Measurements from ENCODE around the gene ZNF547. TPM values are rescaled to one million over a fixed set of nuclear protein-coding genes. Genes with fewer than 3 reads are reported as not detected.

Gene ZNF547
- total RNA-seq, result 1 to 10 TPM in 1 of 3 donors, under 1 TPM in 2; 0.48 to 1.2 (median 0.92) TPM
- 3.7 TPM for total RNA-seq (2013)

- peaks cover 0 to 8% of the 10 kb centered on the region in 2 donors for H3K9me3 Mint-ChIP-seq
- peak within 1 kb of the TSS; percentile 93 for H3K27ac ChIP-seq (ENCODE audit: low read length)
- H3K36me3 Mint-ChIP-seq, result peaks cover 20% of the 10 kb centered on the region
- H3K4me3 Mint-ChIP-seq, result peak within 1 kb of the TSS; percentile 92
- peaks cover 20% of the 10 kb centered on the region for H3K9me3 ChIP-seq (ENCODE audit: control insufficient read depth, insufficient read depth, low read length)
- intact Hi-C loops (cut with micrococcal nuclease), result loop anchor here (1.0 kb wide), 6 partner anchors 12 to 792 kb away; partner anchors contain the start of genes ZNF17, ZNF304, ZNF460 and ZNF548
- H3K4me1 ChIP-seq (ENCODE audit: control insufficient read depth, insufficient read depth, low read length), result peaks cover 14% of the 10 kb centered on the region
- H3K36me3 ChIP-seq (ENCODE audit: control insufficient read depth, insufficient read depth, low read length), result no peaks in the 10 kb centered on the region
- DNase-seq (peak; percentile 99 to 100), ATAC-seq (peak; percentile 88 to 96 (median 90))
- WGBS (ENCODE audit: insufficient coverage), result 2% methylated on average over 47 of the region's 47 CpGs
- H3K27me3 Mint-ChIP-seq (ENCODE audit: low read depth in 2 of 2), result no peaks in the 10 kb centered on the region
- no peaks in the 10 kb centered on the region for H3K27me3 ChIP-seq (ENCODE audit: control insufficient read depth, insufficient read depth, low read length)
- peaks cover 18 to 19% of the 10 kb centered on the region in 2 donors for H3K4me1 Mint-ChIP-seq
- peak within 1 kb of the TSS; percentile 96 to 98 for H3K27ac Mint-ChIP-seq
- no peak for TF ChIP-seq CTCF (IDR thresholded peaks at IDR 0.05)
- H3K4me3 ChIP-seq (ENCODE audit: low read length), result peak within 1 kb of the TSS; percentile 56
These were observed at the start of gene ZNF547, which contains the start of gene TRAPPC2B for GRCh38 chr19:57362997-57363687. Gene ZNF547 (plus strand): TSS chr19:57363551. CDS start chr19:57368556, 5,005 bp downstream. Gene TRAPPC2B (plus strand): TSS chr19:57363551. CDS start chr19:57364834, 1,283 bp downstream.

DNA sequence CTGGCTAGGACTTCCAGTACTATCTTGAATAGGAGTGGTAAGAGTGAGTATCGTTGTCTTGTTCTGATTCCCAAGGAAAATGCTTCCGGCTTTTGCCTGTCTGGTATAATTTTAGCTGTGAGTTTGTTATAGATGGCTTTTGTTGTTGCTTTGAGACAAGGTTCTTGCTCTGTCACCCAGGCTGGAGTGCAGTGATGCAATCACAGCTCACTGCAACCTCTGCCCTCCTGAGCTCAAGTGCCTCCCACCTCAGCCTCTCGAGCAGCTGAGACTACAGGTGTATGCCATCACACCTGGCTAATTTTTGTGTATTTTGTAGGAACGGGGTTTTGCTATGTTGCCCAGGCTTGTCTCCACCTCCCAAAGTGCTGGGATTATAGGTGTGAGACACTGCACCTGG, 49.2 kb upstream of the ZNF547 start:
- DNase-seq (no peak), ATAC-seq (no peak)
- H3K4me1 Mint-ChIP-seq, result peaks cover 6 to 9% of the 10 kb centered on the region in 2 donors
- H3K36me3 Mint-ChIP-seq, result peaks cover 22% of the 10 kb centered on the region
- Histone ChIP-seq H3K36me3 (ENCODE audit: control insufficient read depth, insufficient read depth, low read length) (no peaks in the 10 kb centered on the region), H3K9me3 (ENCODE audit: control insufficient read depth, insufficient read depth, low read length) (peaks cover 7% of the 10 kb centered on the region), H3K4me3 (ENCODE audit: low read length) (no peak overlapping the region), H3K27ac (ENCODE audit: low read length) (no peak overlapping the region), H3K4me1 (ENCODE audit: control insufficient read depth, insufficient read depth, low read length) (peaks cover 6% of the 10 kb centered on the region), H3K27me3 (ENCODE audit: control insufficient read depth, insufficient read depth, low read length) (peaks cover 17% of the 10 kb centered on the region)
- H3K4me3 Mint-ChIP-seq, result no peak overlapping the region
- H3K9me3 Mint-ChIP-seq, result peaks cover 3 to 5% of the 10 kb centered on the region in 2 donors
- 76% methylated on average over 4 of the region's 4 CpGs for WGBS (ENCODE audit: insufficient coverage)
- no peak overlapping the region for H3K27ac Mint-ChIP-seq
- TF ChIP-seq CTCF (IDR thresholded peaks at IDR 0.05), result no peak
- intact Hi-C loops (cut with micrococcal nuclease), result no loop called here
- peaks cover 46 to 57% of the 10 kb centered on the region in 2 donors for H3K27me3 Mint-ChIP-seq (ENCODE audit: low read depth in 2 of 2)

- TF ChIP-seq CTCF (IDR thresholded peaks at IDR 0.05), result no peak
- Histone ChIP-seq H3K27me3 (ENCODE audit: control insufficient read depth, insufficient read depth, low read length) (peaks cover 17% of the 10 kb centered on the region), H3K36me3 (ENCODE audit: control insufficient read depth, insufficient read depth, low read length) (no peaks in the 10 kb centered on the region), H3K9me3 (ENCODE audit: control insufficient read depth, insufficient read depth, low read length) (no peaks in the 10 kb centered on the region), H3K27ac (ENCODE audit: low read length) (no peak overlapping the region), H3K4me1 (ENCODE audit: control insufficient read depth, insufficient read depth, low read length) (peaks cover 24% of the 10 kb centered on the region), H3K4me3 (ENCODE audit: low read length) (no peak overlapping the region)
- peaks cover 46 to 56% of the 10 kb centered on the region in 2 donors for H3K27me3 Mint-ChIP-seq (ENCODE audit: low read depth in 2 of 2)
- peaks cover 0 to 2% of the 10 kb centered on the region in 2 donors for H3K9me3 Mint-ChIP-seq
- H3K4me3 Mint-ChIP-seq, result no peak overlapping the region
- peaks cover 15% of the 10 kb centered on the region for H3K36me3 Mint-ChIP-seq
- peaks cover 27 to 30% of the 10 kb centered on the region in 2 donors for H3K4me1 Mint-ChIP-seq
- H3K27ac Mint-ChIP-seq, result no peak overlapping the region
- ATAC-seq, result no peak
- intact Hi-C loops (cut with micrococcal nuclease), result no loop called here
- no peak for DNase-seq
- WGBS (ENCODE audit: insufficient coverage), result 21% methylated on average over 28 of the region's 29 CpGs
These were observed 45.8 kb upstream of the ZNF547 start for GRCh38 chr19:57317503-57317902.
